CD4-positive, alpha-beta T cell treated with Interleukin-6 for 4 hours (primary cell): ENCODE measurements around the gene SPATA2L.

Source experiments
- DNase-seq: peaks from one replicate; pipeline ENCODE4 v3.0.0-alpha.2; 2020; ENCODE audit warnings: mixed read lengths

Gene SPATA2L

GRCh38 chr16:89727406-89728120, 26.1 kb upstream of the SPATA2L start:
- no peak for DNase-seq

- DNase-seq: peak; percentile 86
Measured at GRCh38 chr16:89723279-89724250, 22.1 kb upstream of the SPATA2L start.

- DNase-seq: peak; percentile 81
Measured at GRCh38 chr16:89722392-89723278, 21.1 kb upstream of the SPATA2L start.

GRCh38 chr16:89721546-89722391, 20.3 kb upstream of the SPATA2L start:
- DNase-seq: peak; percentile 93

- DNase-seq: peak; percentile 91
Measured at GRCh38 chr16:89720813-89721545, 19.5 kb upstream of the SPATA2L start, which contains the start of the genes VPS9D1 and ZNF276. TSS of gene VPS9D1 (minus strand) at chr16:89720898. CDS start at chr16:89720861, 37 bp downstream. TSS of gene ZNF276 (plus strand) at chr16:89721537. CDS start at chr16:89721641, 104 bp downstream.

- peak; percentile 21 for DNase-seq
Measured at GRCh38 chr16:89720551-89720812, 19.0 kb upstream of the SPATA2L start.

- DNase-seq: no peak
Measured at GRCh38 chr16:89717688-89718505, 16.4 kb upstream of the SPATA2L start.

GRCh38 chr16:89716916-89717687, 15.6 kb upstream of the SPATA2L start:
- no peak for DNase-seq

- no peak for DNase-seq
Measured at GRCh38 chr16:89716493-89716892, 15.0 kb upstream of the SPATA2L start.

GRCh38 chr16:89712274-89712781, 10.8 kb upstream of the SPATA2L start:
- DNase-seq: no peak

- DNase-seq: peak; percentile 79
Measured at GRCh38 chr16:89711601-89712273, 10.2 kb upstream of the SPATA2L start.

GRCh38 chr16:89710709-89711564, 9.4 kb upstream of the SPATA2L start:
- DNase-seq: no peak

GRCh38 chr16:89709716-89710432, 8.4 kb upstream of the SPATA2L start:
- no peak for DNase-seq

- DNase-seq: no peak
Measured at GRCh38 chr16:89709166-89709565, 7.7 kb upstream of the SPATA2L start.

- no peak for DNase-seq
Measured at GRCh38 chr16:89708481-89708931, 7.0 kb upstream of the SPATA2L start.

GRCh38 chr16:89707695-89708094, 6.2 kb upstream of the SPATA2L start:
- no peak for DNase-seq
